CD4-positive, alpha-beta T cell treated with Interleukin-1 beta for 1 hour (primary cell): Measurements from ENCODE around the gene ZNF391.
"Not testable (repeated sequence)": the region's sequence is repeated elsewhere in the genome, so short reads cannot be mapped to it uniquely, and the experiment has no call there.

Experiments
- DNase-seq, 2 donors: peaks; one replicate each; pipeline ENCODE4 v3.0.0-alpha.2; 2020 to 2022

ZNF391 gene

DNA sequence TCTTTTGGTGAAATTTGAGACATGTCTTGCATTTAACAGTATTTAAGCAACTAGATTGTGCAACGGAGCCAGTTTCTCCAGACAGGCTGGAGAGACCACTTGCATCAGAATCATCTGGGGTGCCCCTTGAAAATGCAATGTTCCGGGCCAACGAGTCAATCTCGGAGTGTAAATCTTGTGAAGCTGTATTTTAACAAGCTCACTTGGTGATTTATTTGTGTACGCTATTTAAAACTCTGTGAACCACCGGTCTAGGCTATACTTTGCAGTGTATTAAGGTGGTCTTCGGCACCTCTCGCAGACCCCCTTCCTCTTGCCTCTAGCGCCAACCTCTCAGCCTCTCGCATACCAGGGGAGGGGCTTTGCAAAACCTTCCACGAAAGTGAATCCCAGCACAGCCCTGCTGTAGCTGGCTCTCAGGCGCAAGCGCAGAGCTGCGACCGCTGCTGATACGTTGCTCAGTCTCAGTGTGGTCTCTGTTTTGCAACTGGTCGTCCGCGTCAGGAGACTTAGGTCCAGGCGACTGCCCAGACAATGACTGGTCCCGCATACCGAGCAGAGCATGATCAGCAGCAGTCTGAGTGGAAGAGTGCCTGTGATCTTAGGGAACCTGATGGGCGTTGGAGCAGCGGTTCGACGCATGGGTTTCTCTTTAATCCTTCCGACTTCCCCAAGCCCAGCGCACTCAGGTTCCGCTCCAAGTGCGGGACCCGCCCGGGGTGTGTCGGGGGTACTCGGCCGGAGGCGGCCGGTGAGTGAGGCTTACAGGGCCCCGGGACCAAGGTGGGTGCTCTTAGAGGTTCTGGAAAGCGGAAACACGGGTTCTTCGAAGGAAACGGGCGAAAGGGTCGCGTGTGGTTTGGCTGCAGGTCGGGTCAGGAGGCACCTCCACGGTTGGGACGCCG is at the start of gene ZNF391:
ZNF391 (plus strand) TSS at position 467 of the 905 bp plus-strand sequence. CDS start 11,612 bp downstream, outside the sequence.
- DNase-seq = peak; percentile 64 to 75

DNA sequence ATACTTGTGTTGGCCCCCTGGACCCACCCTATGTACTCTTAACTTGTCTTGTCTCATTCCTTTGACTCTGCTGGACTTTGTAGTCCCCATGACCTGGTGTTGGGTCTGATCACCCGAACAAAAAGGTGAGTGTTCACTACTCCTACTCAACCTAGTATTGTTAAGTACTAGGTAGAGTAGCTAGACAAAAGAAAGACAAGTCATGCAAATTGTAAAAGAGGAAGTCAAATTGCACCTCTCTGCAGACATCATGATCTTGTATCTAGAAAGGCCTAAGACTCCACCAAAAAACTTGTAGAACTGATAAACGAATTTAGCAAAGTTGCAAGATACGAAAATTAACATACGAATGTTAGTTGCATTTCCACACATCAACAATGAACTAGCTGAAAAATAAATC is 35.7 kb upstream of the ZNF391 start:
- no peak for DNase-seq

DNA sequence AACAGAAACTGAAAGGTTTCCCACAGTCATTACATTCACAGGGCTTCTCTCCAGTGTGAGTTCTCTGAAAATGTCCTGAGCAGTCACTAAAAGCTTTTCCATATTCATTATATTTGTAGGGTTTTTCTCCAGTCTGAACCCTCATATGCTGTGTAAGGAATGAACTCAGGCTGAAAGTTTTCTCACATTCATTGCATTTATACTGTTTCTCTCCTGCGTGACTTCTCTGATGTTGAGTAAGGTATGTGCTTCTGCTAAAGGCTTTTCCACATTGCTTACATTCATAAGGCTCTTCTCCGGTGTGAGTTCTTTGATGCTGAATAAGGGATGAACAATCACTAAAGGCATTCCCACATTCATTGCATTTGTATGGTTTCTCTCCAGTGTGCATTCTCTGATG is 29.8 kb upstream of the ZNF391 start:
- DNase-seq = no peak

DNA sequence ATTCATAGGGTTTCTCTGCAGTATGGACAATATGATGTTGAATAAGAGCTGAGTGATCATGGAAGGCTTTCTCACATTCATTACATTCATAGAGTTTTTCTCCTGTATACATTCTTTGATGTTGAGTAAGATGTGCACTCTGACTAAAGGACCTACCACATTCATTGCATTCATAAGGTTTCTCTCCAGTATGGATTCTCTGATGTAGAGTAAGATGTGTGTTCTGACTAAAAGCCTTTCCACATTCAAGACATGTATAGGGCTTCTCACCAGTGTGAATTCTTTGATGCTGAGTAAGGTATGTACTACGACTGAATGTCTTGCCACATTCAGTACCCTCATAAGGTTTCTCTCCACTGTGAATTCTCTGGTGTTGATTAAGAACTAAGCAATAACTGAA is 29.3 kb upstream of the ZNF391 start:
- DNase-seq = no peak

DNA sequence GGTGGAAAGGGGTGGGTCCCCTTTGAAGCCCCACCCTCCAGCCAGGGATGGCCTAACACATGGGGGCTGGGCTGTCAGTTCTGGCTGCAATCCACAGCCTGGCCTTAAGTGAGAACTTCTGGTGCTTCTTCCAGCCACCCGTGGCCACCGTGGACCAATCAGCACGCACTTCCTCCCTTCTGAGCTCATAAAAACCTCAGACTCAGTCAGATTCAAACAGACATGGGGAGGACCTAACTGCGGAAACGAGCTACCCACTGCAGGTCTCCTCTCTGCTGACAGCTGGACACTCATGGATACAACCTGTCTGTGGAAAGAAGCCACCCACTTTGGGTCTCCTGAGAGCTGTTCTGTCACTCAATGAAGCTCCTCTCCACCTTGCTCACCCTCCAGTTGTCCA is 20.4 kb upstream of the ZNF391 start:
- DNase-seq = no peak

DNA sequence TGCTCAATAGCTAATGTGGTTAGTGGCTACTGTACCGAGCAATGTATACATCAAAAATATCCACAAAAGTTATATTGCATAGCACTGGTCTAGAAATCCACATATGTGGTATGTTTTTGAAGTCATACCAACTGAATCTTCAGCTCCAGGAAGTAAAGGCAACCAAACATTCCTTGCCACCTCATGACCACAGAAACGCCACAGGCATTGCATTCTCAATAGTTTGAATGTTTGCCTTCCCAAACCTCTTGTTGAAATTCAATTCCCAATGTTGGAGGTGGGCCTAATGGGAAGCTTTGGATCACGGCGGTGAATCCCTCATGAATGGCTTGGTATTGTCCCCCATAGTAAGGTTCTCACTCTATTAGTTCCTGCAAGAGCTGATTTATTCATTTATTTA is 18.2 kb upstream of the ZNF391 start:
- DNase-seq = no peak

DNA sequence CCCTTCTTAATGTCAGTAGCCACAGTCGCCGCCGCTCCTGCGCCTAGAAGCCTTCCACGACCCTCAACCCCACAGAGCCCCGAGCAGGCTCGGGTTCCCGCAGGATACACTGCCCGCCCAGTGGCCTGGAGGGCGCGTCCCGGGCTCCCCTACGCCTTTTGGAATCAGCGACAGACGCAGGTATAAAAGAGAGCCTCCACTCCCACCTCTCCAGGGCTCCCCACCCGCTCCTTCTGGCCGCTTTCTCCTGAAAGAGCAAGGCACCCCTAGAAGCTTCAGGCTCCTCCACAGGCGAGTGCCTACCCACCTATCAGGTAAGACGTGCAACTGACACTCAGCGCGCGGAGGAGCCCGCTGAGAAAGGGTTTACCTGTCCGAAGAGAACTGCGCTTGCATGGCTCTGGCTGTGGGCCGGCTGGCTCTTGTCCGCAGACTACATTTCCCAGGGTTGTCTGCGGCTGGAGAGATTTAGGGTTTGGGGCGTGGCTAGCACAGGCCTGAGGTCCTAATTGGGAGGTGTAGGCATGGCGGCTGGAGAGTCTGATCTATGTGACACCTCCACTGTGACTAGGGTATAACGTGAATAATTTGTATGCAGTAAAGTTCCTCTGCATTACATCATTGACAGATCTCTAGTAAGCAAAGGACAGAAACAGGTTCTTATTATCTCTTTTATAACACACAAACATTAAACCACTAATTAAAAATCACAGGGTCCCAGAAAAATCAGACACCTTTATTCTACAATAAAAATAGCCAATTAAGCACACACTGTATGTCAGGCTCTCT is 13.5 kb upstream of the ZNF391 start:
- DNase-seq = peak; percentile 80 to 84

DNA sequence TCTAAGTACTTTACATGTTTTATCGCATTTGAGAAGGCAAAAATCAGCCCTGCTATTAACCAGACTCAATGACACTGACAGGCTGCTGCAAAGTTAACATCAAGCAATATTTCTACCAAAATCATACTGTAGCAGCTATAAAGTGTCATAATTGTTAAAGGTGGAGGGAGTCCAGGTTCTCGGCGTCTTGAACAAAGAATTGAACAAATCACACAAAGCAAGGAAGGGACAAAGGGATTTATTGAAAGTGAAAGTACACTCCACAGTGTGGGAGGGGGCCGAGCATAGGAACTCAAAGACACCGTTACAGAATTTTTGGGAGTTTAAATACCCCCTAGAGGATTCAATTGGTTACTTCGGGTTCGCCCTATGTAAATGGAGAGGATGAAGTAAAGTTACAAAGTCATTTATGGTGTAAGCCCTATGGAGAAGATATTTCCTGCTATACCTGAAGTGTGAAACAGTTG is 12.9 kb upstream of the ZNF391 start:
- peak in 1 of 2 donors; percentile 9 for DNase-seq

DNA sequence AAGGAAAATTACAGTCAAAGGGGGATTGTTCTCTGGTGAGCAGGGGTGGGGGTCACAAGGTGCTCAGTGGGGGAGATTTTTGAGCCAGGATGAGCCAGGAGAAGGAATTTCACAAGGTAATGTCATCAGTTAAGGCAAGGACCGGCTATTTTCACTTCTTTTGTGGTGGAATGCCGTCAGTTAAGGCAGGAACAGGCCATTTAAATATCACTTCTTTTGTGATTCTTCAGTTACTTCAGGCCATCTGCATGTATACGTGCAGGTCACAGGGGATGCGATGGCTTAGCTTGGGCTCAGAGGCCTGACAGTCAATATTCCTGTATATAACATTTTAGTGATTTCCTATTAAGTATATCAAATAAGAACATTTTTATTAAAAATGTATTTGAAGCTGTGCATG is 10.2 kb upstream of the ZNF391 start:
- not testable (repeated sequence) for DNase-seq

DNA sequence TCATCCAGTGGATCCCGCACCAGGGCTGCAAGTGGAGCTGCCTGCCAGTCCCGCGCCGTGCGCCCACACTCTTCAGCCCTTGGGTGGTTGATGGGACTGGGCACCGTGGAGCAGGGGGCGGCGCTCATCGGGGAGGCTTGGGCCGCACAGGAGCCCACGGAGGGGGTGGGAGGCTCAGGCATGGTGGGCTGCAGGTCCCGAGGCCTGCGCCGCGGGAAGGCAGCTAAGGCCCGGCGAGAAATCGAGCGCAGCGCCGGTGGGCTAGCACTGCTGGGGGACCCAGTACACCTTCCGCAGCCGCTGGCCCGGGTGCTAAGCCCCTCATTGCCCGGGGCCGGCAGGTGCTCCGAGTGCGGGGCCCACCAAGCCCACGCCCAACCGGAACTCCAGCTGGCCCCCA is 7.6 kb upstream of the ZNF391 start:
- DNase-seq = not testable (repeated sequence)

DNA sequence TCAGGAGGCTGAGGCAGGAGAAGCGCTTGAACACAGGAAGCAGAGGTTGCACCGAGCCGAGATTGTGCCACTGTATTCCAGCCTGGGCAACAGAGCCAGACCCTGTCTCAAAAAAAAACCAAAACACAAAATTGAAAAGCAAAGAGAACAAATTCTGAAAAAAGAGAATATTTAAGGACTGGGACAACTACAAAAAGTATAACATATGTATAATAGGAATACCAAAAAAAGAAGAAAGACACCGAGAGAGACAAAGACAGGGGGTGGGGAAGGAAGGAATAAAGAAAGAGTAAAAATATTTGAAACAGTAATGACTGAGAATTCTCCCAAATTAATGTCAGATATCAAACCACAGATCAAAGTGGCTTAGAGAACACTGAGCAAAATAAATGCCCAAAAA is 5.5 kb upstream of the ZNF391 start:
- no peak for DNase-seq

DNA sequence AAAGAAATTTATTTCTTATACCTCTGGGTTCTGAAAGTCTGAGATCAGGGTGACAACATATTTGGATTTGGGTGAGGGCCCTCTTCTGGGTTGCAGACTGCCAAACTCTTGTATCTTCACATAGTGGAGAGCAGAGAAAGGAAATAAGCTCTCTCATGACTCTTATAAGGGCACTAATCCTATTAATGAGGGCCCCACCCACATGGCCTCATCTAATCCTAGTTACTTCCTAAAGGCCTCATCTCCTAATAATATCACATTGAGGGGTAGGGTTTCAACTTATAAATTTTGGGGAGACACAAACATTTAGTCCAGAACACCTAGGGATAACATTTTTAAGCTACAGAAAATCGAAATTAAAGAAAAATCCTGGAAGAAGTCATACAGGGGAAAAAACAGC is 5.1 kb upstream of the ZNF391 start:
- no peak for DNase-seq

DNA sequence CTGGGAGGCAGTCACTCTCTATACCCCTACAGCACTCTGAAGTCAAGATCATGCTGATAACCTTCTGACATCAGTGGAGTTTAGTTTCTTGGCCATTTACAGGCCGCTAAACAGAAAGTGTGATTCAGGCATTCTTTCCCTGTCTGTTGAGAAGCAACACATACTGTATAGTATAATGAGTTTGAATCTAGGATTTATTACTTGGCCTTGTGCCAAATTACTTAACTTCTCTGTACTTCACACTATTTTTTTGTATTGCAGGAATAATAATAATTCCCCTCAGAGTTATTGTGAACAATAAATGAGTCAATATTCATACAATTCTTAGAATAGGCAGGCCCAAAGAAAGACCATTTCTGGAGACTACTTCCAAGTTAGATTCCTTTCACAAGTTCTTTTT is 4.1 kb downstream of the ZNF391 start:
- no peak for DNase-seq

DNA sequence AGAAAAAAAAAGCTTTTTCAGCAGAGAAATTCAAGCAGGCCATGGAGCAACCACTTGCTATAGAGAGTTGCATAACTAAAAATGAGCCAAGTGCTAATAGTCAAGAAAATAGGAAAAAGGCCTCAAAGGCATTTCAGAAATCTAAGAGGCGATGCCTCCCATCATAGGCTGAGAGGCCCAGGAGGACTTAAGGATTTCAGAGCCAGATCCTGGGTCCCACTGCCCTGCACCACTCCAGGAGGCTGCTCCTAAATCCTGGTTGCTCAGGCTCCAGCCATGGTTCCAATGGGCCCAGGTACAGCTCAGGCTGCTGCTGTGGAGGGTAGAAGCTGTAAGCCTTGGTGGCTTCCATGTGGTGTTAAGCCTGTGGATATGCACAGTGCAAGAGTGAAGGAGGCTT is 5.5 kb downstream of the ZNF391 start:
- DNase-seq = no peak

DNA sequence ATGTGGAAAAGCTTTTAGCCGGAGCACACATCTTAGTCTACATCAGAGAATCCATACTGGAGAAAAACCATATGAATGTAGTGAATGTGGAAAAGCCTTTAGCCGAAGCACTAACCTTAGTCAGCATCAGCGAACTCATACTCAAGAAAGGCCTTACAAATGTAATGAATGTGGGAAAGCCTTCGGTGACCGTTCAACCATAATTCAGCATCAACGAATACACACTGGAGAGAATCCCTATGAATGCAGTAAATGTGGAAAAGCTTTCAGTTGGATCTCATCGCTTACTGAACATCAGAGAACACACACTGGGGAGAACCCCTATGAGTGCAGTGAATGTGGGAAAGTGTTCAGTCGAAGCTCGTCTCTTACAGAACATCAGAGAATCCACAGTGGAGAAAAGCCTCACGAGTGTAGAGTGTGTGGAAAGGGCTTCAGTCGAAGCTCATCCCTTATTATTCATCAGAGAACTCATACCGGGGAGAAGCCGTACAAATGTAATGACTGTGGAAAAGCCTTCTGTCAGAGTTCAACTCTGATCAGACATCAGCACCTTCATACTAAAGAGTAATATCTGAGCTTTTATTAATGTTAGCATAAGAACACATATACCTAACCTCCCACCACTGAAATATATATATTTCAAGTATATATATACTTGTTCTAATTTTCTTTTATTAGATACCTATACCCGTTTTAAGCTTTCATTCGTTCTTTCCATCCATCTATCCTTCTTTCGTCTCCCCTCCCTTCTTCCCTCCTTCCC is 12.5 kb downstream of the ZNF391 start:
- DNase-seq = no peak

DNA sequence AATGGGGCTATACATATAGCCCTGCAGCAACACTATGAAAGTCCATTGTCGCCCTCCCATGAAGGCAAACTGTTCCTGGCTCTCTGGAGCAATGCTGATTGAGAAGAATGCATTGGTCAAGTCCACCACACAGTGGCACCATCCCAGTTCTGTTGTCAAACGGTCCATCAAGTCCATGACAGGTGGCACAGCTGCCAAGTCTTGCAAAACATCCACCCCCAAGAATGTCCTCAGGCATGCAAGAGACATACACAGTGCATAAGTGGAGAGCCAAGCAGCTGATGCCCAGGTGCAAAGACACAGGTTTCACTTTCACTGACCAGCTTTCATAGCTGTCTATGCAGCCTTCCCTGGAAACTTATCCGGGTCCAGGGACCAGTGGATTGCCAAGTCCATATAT is 17.5 kb downstream of the ZNF391 start:
- DNase-seq = no peak

DNA sequence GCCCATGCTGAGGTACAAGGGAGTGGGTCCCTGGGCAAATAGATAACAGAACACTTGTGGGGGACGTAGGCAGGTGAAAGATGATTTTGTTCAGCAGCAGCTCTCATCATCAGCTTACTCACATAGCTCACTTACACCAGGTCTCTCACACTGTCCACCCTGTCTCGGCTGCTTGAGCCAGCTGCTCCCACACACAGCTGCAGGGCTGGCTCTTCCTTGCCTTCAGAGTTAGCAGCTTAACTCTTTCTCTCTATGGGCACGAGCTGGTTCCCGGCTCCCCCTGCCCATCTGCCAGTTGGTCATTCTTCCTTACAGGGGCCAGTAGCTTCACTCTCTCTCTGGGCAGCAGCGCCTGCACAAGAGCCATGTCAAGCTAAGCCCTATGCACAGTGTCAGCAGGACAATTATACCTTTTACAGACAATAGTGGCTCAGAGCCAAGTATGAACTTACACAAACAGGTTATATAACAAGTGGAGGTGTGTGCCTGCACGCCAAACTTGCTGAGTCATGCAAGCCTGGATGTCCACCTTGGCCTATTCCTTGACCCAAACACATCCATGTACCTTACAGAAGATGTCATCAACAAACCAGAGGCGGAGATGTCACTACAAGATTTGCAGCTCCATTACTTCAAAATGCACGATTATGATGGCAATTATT is 18.7 kb downstream of the ZNF391 start:
- no peak for DNase-seq

DNA sequence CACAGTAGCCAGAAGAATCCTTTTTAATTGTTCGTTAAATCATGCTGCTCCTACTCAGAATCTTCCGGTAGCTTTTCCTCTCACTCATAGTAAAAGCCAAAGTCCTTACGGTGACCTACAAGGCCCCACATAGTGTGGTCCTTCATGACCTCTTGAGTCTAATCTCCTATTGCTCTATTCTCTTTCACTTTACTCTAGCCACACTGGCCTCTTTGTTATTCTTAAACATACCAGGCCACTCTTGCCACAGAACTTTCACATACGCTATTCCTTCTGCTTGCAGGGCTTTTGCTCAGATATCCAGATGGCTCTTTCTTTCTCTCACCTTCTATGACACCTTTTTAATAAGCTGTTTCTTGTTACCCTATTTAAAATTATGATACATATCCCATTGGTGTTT is 25.7 kb downstream of the ZNF391 start:
- DNase-seq = no peak

DNA sequence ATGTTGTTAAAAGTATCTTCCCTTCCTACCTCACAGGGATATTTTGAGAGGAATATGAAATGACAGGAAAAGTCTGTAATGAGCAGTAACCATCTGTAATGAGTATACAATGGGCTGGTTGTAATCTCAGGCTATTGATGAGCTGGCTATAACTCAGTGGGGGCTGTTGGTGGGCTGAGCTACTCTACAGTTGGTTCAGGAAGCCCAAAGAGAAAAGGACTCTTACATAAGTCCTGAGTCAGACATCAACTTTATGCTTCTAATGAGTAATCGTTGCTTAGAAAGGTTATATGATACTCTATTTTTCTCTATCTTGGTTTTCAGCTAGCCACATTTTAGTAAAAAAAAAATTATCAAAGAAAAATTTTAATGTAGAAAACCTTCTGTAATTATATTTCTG is 26.4 kb downstream of the ZNF391 start:
- DNase-seq = no peak

DNA sequence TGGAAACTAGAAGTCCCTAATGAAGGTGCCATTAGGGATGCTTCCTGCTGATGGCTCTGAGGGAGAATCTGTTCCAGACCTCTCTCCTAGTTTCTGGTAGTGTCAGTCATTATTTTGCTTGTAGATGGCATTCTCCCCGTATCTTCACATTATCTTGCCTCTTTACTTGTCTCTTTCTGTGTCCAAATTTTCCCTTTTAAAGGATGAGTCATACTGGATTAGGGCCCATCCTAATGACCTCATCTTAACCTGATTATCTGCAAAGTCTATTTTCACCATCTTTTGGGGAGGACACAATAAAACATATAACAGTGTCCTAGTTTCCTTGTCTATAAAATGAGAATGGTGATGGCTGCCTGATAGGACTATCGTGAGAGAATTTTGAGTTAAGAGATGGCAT is 27.3 kb downstream of the ZNF391 start:
- no peak for DNase-seq

DNA sequence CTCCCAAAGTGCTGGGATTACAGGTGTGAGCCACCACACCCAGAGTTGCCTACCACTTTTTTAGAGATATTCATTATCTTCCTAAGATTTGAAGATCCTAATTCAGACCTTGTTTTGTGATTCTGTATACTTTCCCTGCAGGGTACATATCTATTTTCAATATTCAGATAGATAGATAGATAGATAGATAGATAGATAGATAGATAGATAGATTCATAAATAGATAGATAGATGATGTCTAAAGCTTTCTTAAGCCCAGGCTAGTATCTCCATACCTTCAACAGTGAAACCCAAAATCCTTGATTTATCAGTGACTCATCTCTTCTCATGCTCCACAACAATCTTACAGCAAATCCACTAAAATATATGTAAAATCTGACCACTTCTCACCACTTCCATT is 30.8 kb downstream of the ZNF391 start:
- no peak for DNase-seq

DNA sequence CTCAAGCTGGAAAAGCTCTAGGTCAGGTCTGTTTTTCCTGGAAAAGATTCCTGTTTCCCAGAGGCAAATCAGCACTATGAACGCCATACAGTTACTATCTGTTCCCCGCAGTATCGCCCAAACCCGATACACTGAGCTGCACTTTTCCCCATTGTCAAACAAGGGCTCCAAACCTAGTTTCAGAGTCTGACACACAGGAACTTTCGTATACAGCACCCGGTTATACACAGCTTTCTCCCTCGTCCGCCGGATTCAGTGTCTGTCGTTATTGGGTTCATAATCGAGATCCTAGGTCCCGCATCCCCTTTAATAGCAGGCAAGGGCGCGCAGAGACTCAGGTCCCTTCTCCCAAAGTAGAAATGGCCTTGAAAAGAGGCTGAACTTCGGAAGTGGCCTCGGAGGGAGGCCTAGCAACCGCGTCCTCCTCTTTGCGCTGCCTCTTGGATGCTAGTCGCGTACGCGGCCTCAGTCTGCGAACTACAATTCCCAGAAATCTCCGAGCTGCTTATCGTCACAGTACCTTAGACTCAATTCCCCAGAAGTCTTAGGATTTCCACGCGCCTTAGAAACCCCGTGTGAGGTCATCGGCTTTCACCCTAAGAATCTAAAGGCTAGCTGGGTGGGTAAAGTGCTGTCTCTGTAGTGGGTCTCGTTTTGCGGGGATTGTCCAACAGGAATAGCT is 34.2 kb downstream of the ZNF391 start:
- no peak for DNase-seq
